ENCODE results near the gene MAPKAPK2.

MAPKAPK2 gene

DNA sequence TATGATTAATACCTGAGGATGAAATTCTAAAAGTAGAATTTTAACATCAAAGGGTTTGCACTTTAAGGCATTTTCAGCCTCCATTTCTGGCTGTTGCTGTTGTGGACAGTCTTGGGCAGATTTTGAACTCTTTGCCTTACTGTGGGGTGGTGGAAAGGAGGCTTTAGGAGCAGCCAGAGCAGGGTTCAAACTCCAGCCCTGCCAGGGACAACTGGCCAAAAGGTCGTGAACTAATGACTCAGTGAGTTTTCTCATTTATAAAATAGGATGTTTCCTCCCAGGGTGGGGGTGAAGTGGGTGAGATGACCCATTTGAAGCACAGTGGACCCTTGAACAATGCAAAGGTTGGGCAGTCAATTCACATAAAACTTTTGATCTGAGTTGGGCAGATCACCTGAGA lies 36.7 kb downstream of the MAPKAPK2 start:
- no peak for DNase-seq (ENCODE audit: low read depth in 2 of 2)

DNA sequence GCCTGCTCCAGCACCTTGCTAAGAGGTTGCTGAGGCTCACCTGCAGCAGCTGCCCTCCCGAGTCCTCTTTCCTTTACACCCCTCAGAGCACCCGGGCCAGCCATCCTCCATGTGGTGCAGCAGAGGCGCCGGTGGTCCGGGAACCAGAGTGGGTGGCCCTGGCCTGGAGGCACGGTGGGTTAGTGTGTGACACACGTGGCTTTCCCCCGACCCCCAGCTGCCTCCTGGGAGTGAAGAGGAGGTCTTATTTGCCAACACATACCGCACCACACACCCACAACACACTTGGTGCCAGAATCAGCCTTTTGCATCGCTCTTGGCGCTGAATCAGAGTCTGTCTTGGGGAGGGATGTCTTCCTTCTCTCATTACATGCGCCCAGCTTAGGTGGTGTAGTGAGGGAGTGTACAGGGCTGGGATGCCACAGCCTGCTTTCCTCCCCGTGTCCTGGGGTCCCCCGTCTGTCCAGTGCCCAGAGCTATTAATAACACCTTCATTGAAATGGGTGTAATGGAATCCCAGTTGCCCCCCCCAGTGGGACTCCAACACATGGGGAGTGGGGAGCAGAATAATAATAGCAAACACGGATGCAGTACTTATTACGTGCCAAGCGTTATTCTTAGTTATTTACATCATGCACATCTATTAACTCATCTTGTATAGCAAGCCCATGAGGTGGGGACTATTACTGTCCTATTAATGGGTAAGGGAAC lies 38.2 kb downstream of the MAPKAPK2 start:
- DNase-seq (ENCODE audit: low read depth in 2 of 2) = no peak

DNA sequence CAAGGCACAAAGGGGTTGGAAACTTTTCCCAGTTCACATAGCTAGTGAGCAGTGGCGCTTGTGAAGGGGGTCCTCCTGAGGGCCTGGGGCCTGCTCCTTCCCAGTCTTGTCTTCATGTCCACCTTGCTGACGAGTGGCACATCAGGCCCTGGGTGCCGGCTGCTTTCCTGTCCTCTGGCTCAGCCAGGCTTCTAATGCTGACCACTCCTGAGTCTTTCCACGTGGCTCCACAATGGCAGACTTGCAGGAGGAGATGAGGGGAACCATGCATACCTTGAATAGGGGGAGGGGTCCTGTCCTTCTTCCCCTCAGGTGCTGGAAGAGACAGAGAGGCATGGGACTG lies 38.7 kb downstream of the MAPKAPK2 start:
- DNase-seq (ENCODE audit: low read depth in 2 of 2) = no peak

DNA sequence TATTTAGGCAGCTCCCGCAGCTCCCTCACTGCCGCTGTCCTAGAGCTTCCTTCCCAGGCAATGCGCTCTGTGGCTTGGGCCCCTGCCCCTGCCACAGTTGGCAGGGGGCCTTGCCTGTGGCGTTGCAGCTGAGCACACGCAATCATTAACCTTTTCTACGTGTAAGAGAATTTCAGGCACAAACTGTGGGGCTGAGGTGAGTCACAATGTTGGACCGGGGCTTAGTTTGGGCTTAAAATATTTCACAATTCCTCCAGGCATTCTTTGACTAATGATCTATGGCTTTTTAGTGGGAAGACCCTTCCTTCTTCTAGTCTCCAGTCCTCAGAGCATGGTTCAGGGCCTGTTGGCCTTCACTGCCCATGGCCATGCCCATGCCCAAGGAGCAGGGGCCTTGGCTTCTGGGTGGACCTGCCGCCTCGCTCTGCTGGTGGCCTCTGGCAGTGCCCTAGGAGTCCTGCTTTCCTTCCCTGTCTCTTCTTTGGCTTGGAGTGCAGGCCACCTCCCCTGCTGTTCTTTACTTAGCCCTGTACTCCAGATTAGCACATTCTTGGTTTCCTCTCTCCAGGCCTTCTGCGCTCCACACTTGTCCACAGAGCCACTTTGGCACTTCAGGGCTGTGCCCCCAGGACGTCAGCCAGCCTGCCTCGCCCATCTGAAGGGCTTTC lies 39.2 kb downstream of the MAPKAPK2 start:
- DNase-seq (ENCODE audit: low read depth in 2 of 2) = no peak

DNA sequence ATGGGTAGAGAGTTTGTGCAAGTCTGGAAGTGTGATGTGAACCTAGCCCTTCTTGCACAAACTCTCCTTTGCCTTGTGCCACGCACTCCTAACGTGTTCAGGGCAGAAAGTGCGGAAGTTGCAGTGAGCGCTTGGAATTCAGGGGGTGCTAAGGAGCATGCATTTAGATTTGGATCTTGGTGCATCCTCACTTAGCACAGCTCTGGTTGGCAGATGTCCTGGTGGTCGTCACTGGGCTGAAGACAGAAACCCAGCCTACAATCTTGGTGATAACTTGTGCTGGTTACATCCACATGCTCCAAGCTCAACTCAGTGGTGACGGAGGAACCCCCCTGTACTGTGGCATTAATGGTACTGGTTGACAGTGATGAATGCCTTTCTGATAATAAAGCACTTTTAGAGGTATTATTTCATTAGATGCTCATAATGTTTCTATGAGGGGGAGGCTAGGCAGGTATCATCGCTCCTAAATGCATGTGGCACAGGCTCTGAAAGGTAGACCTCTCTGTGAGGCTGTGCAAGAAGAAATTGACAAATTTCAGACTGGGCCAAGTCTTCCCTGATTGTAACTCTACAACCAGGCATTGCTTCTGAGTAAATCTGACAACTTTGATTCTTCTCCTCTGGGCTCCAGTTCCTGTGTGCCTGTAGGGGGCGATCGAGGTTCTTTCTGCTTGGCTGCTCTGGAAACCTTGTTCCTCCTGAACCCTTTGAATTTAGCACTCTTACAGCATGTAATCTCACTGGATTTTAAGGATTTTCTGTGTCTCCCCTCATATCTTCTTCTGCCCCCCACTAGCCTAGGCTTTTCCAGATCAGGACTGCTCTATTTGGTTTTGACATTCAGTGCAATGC lies 40.6 kb downstream of the MAPKAPK2 start:
- DNase-seq (ENCODE audit: low read depth in 2 of 2) = no peak

DNA sequence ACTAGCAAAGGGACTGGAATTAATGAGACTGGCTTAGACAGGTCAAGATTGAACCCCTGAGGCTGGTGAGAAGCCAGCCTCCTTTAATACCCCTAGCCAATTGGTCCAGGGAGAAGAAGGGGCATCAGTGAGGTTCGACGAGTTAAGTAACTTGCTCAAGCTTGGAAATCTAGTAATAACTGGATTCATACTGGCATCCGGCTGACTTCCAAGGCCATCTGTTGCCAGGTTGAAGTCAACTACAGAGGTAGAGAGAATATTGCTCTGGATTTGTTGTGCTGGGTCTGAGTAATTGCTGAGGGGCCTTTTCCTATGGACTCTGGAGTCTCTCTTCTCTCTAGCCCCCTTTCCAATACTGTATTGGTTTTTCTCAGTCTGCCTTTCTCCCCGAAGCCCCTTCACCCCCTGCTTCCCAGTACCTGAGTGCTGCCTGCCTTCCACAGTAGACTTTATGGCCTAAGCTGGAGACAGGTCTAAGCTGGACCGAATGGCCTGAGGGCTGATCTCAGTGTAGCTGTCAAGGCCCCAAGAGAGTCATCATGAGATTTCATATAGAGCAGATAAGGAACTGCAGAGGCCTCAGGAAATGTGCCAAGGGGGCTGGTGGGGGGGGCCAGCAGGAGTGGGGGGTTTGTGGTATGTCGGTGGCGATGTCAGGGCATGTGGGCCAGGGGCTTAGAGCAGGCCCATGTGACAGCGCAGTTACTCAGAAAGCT lies 43.4 kb downstream of the MAPKAPK2 start:
- no peak for DNase-seq (ENCODE audit: low read depth in 2 of 2)

DNA sequence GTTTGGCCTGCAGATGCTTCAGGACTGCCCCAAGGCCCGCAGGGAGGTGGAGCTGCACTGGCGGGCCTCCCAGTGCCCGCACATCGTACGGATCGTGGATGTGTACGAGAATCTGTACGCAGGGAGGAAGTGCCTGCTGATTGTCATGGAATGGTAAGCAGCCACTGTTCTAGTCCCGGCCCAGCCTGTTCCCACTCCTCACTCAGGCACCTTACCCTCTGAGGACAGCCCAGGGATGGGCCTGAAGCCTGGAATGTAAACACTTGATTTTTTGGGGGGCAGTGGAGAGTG lies 43.9 kb downstream of the MAPKAPK2 start:
- no peak for DNase-seq (ENCODE audit: low read depth in 2 of 2)

DNA sequence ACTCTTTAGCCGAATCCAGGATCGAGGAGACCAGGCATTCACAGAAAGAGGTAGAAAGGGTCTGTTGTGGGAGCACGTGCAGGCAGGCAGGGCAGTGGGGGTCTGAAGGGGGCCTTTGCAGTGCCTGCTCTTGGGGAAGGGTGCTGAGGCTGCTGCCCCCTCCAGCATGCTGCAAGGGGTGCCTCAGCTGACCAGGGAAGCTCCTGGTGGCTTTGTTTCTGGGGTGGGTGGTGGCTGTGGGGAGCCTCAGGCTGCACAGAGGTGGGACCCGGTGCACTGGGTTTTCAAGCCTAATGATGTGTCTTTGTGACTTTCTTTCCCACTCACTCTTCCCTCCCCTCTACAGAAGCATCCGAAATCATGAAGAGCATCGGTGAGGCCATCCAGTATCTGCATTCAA lies 44.3 kb downstream of the MAPKAPK2 start:
- no peak for DNase-seq (ENCODE audit: low read depth in 2 of 2)

DNA sequence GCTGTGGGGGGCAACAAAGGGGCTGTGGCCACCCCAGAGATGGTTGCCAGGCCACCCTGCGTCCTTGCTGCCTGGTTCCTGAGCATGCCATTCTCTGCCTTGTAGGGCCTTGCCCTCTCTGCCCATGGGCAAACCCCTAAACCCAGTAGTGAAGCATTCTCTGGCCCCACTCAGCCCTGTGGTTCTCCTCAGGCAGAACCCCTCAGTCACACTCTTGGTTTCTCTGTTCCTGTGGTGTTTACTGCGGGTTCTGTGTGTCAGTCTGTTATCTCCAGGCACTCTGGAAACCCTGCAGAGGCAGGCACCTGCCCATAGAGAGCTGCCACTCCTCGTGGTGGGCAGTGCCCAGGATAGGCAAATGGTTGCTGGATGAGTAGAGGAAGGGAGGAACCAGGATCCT lies 44.8 kb downstream of the MAPKAPK2 start:
- no peak for DNase-seq (ENCODE audit: low read depth in 2 of 2)

DNA sequence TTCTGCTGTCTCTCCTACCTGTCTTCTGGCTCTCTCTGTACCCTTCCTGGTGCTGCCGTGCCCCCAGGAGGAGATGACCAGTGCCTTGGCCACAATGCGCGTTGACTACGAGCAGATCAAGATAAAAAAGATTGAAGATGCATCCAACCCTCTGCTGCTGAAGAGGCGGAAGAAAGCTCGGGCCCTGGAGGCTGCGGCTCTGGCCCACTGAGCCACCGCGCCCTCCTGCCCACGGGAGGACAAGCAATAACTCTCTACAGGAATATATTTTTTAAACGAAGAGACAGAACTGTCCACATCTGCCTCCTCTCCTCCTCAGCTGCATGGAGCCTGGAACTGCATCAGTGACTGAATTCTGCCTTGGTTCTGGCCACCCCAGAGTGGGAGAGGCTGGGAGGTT lies 47.8 kb downstream of the MAPKAPK2 start:
- DNase-seq (ENCODE audit: low read depth in 2 of 2) = no peak

DNA sequence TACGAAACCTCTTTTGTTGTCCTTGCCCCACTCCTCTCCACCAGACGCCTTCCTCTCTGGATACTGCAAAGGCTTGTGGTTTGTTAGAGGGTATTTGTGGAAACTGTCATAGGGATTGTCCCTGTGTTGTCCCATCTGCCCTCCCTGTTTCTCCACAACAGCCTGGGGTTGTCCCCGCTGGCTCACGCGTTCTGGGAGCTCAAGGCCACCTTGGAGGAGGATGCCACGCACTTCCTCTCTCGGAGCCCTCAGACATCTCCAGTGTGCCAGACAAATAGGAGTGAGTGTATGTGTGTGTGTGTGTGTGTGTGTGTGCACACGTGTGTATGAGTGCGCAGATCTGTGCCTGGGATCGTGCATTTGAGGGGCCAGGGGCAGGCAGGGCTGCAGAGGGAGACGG lies 48.3 kb downstream of the MAPKAPK2 start:
- no peak for DNase-seq (ENCODE audit: low read depth in 2 of 2)

DNA sequence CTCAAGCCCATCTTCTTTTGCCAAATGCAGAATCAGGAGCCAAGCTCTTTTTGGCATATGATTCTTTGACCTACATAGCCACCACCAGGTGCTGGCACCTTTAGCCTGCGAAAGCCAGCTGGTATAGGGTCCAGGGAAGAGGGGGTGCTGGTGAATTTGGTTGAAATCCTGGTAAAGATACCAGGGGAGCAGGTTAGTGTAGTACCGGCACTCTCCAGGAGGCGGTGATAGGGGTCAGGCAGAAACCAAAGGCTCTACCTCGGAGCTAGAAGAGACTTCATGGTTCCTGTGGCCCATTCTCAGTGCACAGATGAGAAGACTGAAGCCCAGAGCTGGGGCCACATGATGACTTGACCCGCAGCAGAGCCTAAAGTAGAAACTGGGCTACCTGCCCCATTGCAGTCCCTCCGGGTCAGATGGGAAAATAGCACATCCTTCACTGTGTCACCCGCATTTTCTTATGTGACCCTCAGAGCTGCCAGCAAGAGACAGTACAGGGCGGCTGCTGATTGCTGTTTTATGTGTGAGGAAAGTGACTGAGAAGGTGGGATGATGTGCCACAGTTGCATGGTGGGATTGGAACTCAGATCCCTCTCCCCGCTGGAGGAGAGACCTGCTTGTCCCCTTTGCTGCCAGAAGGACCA lies 49.9 kb downstream of the MAPKAPK2 start:
- peak; percentile 31 to 67 for DNase-seq (ENCODE audit: low read depth in 2 of 2)

DNA sequence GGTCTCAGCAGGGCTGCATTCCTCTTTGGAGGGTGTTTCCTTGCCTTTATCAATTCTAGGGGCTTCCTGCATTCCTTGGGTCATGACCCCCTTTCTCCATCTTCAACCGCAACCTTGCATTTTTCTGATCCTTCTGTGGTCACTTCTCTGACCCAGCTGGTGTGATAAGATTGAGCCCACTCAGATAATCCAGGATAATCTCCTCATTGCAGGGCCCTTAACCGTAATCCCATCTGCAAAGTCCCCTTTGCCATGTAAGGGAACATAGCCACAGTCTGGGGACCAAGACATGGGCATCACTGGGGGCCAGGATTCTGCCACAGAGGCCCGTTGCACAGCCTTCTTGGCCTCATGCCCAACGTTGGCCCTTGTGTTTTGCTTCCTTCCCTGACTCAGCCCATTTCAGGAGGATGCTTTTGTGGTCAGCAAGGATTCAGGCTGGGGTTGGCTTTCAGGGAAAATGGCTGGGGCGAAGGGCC lies 50.9 kb downstream of the MAPKAPK2 start:
- DNase-seq (ENCODE audit: low read depth in 2 of 2) = no peak

DNA sequence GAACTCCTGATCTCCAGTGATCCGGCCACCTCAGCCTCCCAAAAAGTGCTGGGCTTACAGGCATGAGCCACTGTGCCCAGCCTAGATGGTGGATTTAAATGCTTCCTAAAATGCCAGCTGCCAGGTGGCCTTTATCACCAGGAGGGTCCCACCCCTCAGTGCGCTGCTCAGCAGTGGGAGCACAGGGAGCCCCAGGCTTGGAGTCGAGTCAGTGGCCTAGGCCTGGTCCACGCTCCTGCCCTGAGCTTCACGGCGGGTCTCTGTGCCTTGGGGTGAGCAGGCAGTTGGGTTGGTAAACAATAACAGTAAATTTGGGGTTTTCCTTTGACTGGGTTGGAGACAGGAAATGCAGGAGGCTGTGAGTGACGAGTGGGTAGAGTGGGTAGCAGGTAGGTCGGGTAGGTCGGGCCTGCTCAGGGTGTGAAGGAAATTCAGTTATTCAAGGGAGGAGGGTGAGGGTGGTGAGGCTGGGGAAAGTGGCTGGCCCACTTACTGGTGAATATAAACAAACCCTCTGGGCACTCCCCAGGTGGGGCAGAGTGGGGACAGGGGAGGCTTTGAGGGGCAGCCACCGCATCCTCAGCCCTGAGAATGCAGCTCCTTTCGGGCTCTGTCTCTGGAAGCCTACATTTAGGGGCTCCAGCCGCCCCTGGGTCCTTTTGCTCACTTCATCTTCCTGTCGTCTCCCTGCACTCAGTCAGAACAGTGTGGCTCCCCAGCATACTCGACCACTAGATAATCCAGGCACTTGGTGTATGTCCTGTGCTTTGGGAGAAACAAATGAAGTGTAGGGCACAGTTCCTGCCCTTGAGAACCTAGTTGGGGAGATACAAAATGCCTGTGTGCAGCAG lies 52.4 kb downstream of the MAPKAPK2 start:
- peak; percentile 36 to 47 for DNase-seq (ENCODE audit: low read depth in 2 of 2)

DNA sequence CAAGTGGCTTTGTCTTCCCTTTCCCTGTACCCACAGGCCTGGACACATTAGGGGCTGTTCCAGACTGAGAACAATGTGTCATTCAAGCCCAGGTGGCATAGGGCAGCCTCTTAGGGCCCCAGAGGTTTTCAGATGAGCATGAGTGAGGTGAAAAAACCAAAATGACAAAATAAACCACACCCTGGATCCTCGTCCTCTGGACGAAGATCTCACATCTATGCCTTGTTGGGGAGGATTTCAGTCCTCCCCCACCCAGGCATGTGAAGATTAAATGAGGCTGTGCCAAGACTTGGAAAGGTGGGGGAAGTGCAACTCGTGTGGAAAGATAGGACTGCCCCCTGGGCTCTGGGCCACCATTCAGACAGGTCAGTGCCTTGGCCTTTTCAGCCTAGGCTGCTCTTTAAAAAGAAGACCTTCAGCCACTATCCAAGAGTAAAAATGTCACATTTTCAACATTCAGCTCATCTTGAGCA lies 53.1 kb downstream of the MAPKAPK2 start:
- no peak for DNase-seq (ENCODE audit: low read depth in 2 of 2)

DNA sequence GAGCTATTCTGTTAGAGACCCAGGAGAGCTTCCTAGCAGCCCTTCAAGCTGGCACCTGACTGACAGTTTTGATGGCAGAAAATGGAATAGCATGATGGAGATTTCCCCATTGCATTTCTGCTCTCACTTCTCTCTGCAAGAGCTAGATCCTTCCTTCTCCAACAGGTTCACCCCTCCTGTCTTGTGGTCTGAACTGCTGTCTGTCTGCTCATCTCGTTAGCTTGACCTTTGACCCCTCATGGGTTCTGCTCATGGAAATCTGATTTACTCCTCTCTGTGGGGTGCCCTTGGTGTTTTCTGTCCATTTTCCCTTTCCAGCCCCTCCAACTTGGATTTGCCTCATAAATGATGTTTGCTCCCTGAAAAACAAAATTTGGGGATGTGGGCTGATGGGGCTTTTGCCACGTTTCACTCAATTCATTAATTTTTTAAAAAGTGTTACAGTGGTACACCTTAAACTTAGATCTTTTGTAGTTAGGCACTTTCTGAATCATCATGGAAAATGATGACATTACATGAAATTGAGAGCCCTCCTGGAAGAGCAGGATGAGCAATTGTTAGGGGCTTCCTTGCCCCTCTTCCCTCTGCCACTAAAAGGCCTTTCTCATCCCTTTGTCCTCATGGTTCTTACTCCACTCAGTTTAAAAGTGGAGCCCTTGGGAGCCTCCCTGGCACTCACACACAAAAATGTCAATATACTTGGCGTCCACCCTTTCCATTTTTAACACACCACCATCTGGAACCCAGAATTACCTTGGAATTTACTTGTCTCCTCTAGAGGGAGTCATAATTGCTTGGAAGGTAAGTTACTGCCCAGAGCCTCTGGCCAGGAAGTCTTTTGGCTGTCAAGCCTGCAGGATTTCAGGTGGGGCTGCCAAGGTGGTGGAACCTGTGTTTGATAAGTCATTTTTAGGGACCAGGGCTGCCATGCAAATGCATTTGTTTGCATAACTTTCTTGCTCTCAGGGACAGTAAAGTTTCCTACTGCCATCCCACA lies 54.0 kb downstream of the MAPKAPK2 start:
- DNase-seq (ENCODE audit: low read depth in 2 of 2) = no peak

DNA sequence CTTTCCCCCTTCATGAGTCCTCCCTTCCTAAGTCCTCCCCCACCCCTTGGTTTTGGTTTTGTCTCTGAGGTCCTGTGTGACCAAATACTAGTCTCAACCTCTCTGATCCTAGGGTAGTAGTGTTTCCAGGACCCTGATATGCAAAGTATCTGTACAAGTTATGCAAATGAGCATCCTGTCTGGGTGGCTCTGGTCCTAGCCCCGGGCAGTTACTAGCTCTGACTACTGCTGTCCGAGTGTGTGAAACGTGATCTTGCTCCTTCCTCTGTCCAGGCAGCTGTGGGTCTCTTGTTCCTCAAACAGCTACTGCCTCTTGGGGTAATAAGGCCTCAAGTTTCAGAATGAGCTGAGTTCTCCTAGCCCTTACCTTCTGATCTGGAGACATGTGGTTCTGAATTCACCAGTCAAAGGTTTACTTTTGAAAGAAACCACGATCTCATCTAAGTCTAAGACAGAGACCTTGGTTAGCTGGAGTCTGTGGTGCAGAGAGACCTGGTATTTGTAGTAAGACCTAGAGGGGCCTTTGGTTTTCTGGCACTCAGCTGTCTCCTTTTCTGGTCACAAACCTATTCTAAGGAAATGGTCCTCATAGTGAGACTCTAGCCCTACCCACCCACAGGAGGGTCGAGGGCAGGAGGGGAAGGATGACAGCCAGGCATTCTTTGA lies 54.8 kb downstream of the MAPKAPK2 start:
- DNase-seq (ENCODE audit: low read depth in 2 of 2) = no peak

DNA sequence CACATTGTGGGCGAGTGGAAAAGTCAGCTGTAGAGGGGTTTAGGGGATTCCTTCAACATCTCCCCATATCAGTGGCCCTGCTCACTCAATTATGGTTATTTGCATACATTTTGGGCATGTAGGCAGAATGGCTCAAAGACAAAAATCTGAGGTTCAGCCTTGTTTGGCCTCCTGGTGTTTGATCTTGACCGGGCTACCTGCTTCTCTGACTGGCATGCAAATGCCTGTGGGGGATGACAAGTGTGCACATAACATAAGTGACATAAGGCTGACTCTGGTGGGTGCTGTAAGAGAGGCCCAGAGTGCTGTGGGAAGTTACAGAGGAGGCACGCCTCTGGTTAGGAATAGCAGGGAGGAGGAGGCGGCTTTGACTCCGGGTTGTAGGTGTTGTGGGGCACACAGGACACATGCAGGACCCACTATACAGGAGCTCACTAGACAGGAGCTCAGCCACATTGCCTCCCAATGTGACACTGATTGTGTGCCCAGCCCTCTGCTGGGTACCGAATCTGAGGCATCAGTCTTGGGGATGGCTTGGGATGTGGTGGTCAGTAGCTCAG lies 56.5 kb downstream of the MAPKAPK2 start:
- DNase-seq (ENCODE audit: low read depth in 2 of 2) = no peak

All from stimulated activated CD8-positive, alpha-beta memory T cell treated with anti-CD3 and anti-CD28 coated beads, Interleukin-15, amount 100 ng/mL, for 4 hours (primary cell).